Muscle layer of duodenum (tissue), 2 donors: ENCODE data around the gene SH2B2.
"Not testable (repeated sequence)": the region's sequence is repeated elsewhere in the genome, so short reads cannot be mapped to it uniquely, and the experiment has no call there.

Experiments
- H3K27ac ChIP-seq: one replicate; pipeline ENCODE4 v1.7.0; 2013; ENCODE audit warnings: mild to moderate bottlenecking, low read length
- H3K27me3 ChIP-seq: one replicate; pipeline ENCODE4 v1.7.0; 2013; ENCODE audit warnings: low read depth, mild to moderate bottlenecking, control low read depth, low read length
- H3K36me3 ChIP-seq, 2 donors: one replicate each; pipeline ENCODE4 v1.7.0; 2013; ENCODE audit warnings: low read length in 2 of 2, control low read depth in 1 of 2, mild to moderate bottlenecking in 1 of 2; ENCODE audit not compliant: insufficient read depth in 2 of 2, control insufficient read depth in 1 of 2
- H3K4me1 ChIP-seq, 2 donors: one replicate each; pipeline ENCODE4 v1.7.0; 2013; ENCODE audit warnings: low read length in 2 of 2, mild to moderate bottlenecking in 2 of 2, control low read depth in 1 of 2, moderate library complexity in 1 of 2; ENCODE audit not compliant: insufficient read depth in 2 of 2, control insufficient read depth in 1 of 2
- H3K4me3 ChIP-seq, 2 donors: one replicate each; pipeline ENCODE4 v1.7.0; 2013; ENCODE audit warnings: low read length in 2 of 2, low read depth in 1 of 2, mild to moderate bottlenecking in 1 of 2
- H3K9me3 ChIP-seq, 2 donors: one replicate each; pipeline ENCODE4 v1.7.0; 2013; ENCODE audit warnings: low read length in 2 of 2, control low read depth in 1 of 2, mild to moderate bottlenecking in 1 of 2; ENCODE audit not compliant: control insufficient read depth in 1 of 2
- donor health status: healthy.

SH2B2 gene

GRCh38 chr7:102291056-102291915 lies 4.6 kb downstream of the SH2B2 start:
- Histone ChIP-seq H3K27me3 (no peaks in the 10 kb centered on the region), H3K4me3 (no peak overlapping the region), H3K4me1 (peaks cover 0 to 15% of the 10 kb centered on the region in 2 donors)

GRCh38 chr7:102291916-102292267 lies 5.2 kb downstream of the SH2B2 start:
- Histone ChIP-seq H3K4me1 (peaks cover 0 to 15% of the 10 kb centered on the region in 2 donors), H3K4me3 (no peak overlapping the region)

More at GRCh38 chr7:102291056-102291915, 4.6 kb downstream of the SH2B2 start:
- Histone ChIP-seq H3K36me3 (no peaks in the 10 kb centered on the region), H3K9me3 (no peaks in the 10 kb centered on the region), H3K27ac (no peak overlapping the region)

GRCh38 chr7:102292813-102293798 lies 6.4 kb downstream of the SH2B2 start:
- Histone ChIP-seq H3K4me1 (peaks cover 0 to 8% of the 10 kb centered on the region in 2 donors), H3K4me3 (no peak overlapping the region), H3K9me3 (no peaks in the 10 kb centered on the region)

More at GRCh38 chr7:102291916-102292267, 5.2 kb downstream of the SH2B2 start:
- no peak overlapping the region for H3K27ac ChIP-seq
- no peaks in the 10 kb centered on the region for H3K9me3 ChIP-seq
- H3K27me3 ChIP-seq: no peaks in the 10 kb centered on the region
- no peaks in the 10 kb centered on the region for H3K36me3 ChIP-seq

DNA sequence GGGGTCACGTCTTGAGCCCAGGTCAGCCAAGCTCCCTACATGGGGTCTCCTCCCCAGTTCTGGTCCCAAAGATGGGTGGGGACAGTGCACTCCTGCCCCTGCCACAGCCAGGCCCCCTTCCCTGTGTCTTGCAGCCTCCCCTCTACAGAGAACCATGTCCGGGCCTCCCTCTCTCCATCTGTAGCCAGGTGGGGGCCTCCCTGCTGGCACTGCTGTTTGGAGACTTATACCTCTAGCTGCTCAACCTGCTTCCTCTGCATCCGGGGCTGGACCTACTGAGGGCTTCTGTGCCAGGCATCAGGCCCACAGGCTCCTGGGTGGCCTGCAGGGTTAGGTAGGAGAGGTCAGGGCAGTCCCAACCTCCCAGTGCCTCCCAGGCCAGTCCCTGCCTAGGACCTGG lies 7.9 kb downstream of the SH2B2 start:
- no peaks in the 10 kb centered on the region for H3K36me3 ChIP-seq
- H3K27me3 ChIP-seq: no peaks in the 10 kb centered on the region
- no peaks in the 10 kb centered on the region for H3K4me1 ChIP-seq
- no peak overlapping the region for H3K4me3 ChIP-seq
- H3K27ac ChIP-seq: no peak overlapping the region
- H3K9me3 ChIP-seq: no peaks in the 10 kb centered on the region

More at GRCh38 chr7:102292813-102293798, 6.4 kb downstream of the SH2B2 start:
- H3K27me3 ChIP-seq: no peaks in the 10 kb centered on the region
- H3K36me3 ChIP-seq: no peaks in the 10 kb centered on the region
- H3K27ac ChIP-seq: no peak overlapping the region

DNA sequence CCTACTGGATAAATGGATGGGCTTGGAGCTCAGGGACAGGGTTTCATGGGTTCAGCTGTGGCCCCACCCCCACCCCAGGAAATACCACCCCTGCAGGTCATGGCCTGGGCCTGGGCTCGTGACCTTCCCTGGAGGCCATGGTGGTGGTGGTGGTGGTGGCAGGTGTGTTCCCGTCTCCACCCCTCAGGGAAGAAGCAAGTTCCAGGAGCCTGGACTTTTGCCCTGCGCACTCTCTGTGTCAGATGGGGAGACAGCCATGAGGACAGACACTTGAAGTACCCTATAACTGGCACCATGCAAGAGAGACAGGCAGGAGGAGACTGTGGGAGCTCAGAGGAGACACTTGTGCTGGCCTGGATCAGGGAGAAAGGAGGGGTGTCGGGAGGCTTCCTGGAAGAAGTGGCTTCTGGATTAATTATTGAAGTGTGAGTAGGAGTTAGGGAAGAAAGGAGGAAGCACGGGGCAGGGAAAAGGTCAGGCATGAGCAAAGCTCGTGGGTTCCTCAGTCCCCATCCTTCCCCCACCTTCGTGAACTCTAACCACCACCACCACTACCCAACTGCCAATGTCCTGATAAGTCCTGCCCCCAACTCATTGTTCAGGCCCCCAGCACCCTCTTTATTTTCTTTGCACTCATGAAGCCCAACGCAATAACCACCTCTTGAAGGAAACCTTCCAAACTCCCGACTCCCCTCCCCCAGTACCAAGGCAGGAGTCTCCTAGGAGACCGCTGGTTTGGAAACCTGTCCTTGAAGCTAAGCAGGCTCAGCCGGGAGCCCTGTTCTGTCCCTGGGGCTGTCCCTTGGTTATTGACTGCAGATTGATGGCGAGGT lies 8.9 kb downstream of the SH2B2 start:
- Histone ChIP-seq H3K9me3 (no peaks in the 10 kb centered on the region), H3K4me1 (peaks cover 0 to 4% of the 10 kb centered on the region in 2 donors), H3K27me3 (no peaks in the 10 kb centered on the region), H3K4me3 (no peak overlapping the region), H3K27ac (no peak overlapping the region), H3K36me3 (no peaks in the 10 kb centered on the region)

DNA sequence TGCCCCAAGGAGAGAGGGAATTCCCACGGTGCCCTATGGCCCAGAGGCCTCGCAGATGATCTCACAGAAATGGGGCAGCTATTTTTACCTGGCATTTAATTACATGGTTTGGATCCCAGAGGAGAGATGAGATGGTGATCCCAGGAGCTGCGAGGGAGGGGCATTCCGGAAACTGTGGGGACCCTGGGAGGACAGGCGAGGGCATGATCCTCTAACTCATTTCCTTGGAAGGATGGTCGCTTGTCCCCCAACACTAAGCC lies 9.4 kb downstream of the SH2B2 start:
- H3K27ac ChIP-seq: no peak overlapping the region

GRCh38 chr7:102296514-102296913 lies 9.8 kb downstream of the SH2B2 start:
- no peaks in the 10 kb centered on the region for H3K36me3 ChIP-seq
- no peak overlapping the region for H3K27ac ChIP-seq
- H3K27me3 ChIP-seq: no peaks in the 10 kb centered on the region
- peaks cover 0 to 6% of the 10 kb centered on the region in 2 donors for H3K4me1 ChIP-seq
- no peak overlapping the region for H3K4me3 ChIP-seq
- H3K9me3 ChIP-seq: no peaks in the 10 kb centered on the region

More for the DNA sequence above, 9.4 kb downstream of the SH2B2 start:
- Histone ChIP-seq H3K4me1 (peaks cover 0 to 6% of the 10 kb centered on the region in 2 donors), H3K36me3 (no peaks in the 10 kb centered on the region), H3K9me3 (no peaks in the 10 kb centered on the region), H3K4me3 (no peak overlapping the region), H3K27me3 (no peaks in the 10 kb centered on the region)

DNA sequence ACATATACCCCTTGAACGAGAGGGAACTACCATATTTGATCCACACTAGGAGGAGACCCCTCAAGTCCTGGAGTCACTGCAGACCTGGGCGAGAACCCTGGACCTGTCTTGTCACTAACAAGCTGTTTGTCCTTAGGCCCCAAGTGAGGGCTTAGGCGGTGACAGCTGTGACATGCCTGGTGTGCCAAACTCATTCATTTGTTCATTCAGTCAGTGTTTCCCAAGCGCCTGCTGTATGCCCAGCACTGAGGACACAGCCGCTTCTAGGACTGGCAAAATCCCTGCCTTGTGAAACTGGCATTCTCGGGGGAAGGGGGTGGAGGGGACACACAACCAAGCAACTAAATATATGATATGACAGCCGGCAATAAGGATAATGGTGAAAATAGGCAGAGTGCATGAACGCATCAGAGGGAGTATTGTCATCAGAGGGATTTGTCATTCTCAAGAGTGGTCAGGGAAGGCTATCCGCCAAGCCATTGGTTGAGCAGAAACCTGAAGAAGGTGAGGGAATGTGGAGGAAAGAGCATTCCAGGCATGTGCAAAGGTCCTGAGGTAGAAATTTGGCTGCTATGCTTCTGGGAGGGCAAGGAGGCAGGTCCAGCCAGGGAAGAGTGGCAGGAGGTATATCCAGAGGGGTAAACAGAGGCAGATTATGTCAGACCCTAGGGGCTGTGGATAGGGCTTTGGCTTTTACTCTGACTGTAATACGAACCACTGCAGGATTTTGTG lies 11.0 kb downstream of the SH2B2 start:
- H3K4me1 ChIP-seq: peaks cover 0 to 6% of the 10 kb centered on the region in 2 donors
- H3K27me3 ChIP-seq: no peaks in the 10 kb centered on the region

GRCh38 chr7:102300643-102301221 lies 14.1 kb downstream of the SH2B2 start:
- H3K4me3 ChIP-seq: peak overlapping the region in 1 of 2 donors; percentile 32
- no peaks in the 10 kb centered on the region for H3K9me3 ChIP-seq
- peaks cover 0 to 6% of the 10 kb centered on the region in 2 donors for H3K4me1 ChIP-seq
- H3K27ac ChIP-seq: no peak overlapping the region
- no peaks in the 10 kb centered on the region for H3K27me3 ChIP-seq
- no peaks in the 10 kb centered on the region for H3K36me3 ChIP-seq

More for the DNA sequence above, 11.0 kb downstream of the SH2B2 start:
- Histone ChIP-seq H3K4me3 (no peak overlapping the region), H3K9me3 (no peaks in the 10 kb centered on the region), H3K36me3 (no peaks in the 10 kb centered on the region), H3K27ac (no peak overlapping the region)

GRCh38 chr7:102301367-102301766 lies 14.7 kb downstream of the SH2B2 start:
- H3K27ac ChIP-seq, H3K9me3 ChIP-seq, H3K27me3 ChIP-seq, H3K4me3 ChIP-seq, H3K4me1 ChIP-seq, H3K36me3 ChIP-seq: not testable (repeated sequence)
